Activated naive CD8-positive, alpha-beta T cell treated with anti-CD3 and anti-CD28 coated beads, Interleukin-2, amount 50 U/mL, for 24 hours (primary cell): Measurements from ENCODE around the gene CEP152.

ENCODE experiments used
- ATAC-seq: fragments of 150-1000 bp; cut with Tn5 transposase; one replicate; pipeline ENCODE4 v1.10.0; 2021
- DNase-seq: peaks from one replicate; pipeline ENCODE4 v3.0.0; 2021
- H3K27ac Mint-ChIP-seq: one replicate; pipeline ENCODE4 v1.8.0; 2021; ENCODE audit warnings: mild to moderate bottlenecking, mixed read lengths
- H3K27me3 Mint-ChIP-seq: one replicate; pipeline ENCODE4 v1.8.0; 2021; ENCODE audit warnings: mixed read lengths
- H3K36me3 Mint-ChIP-seq: one replicate; pipeline ENCODE4 v1.8.0; 2021; ENCODE audit warnings: low read depth, mixed read lengths
- H3K4me1 Mint-ChIP-seq: one replicate; pipeline ENCODE4 v1.8.0; 2021; ENCODE audit warnings: mixed read lengths
- H3K4me3 Mint-ChIP-seq: one replicate; pipeline ENCODE4 v1.8.0; 2021; ENCODE audit warnings: mild to moderate bottlenecking, moderate library complexity, mixed read lengths
- H3K9me3 Mint-ChIP-seq: one replicate; pipeline ENCODE4 v1.8.0; 2021; ENCODE audit warnings: mixed read lengths

Gene CEP152

DNA sequence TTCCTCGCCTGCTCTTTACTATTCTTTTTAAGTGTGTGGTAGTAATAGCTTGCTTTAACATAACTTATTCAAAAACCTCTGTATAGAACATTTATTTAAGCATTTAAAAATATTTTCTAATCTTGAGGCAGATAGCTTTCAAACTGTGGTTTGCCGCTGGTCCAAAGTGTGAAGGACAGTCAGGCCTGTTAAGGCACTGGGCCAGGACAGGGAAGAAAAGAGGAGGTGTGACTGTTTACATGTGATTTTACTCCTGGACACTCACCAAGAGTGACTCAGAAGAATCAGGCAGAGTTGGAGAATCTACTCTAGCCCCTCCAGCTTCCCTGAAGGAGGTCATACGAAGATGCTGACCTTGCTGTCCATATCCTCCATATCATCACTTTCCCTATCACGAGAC, 44.7 kb downstream of the CEP152 start:
- no peaks in the 10 kb centered on the region for H3K27me3 Mint-ChIP-seq
- H3K4me1 Mint-ChIP-seq = no peaks in the 10 kb centered on the region
- no peaks in the 10 kb centered on the region for H3K9me3 Mint-ChIP-seq
- no peak overlapping the region for H3K27ac Mint-ChIP-seq
- peaks cover 64% of the 10 kb centered on the region for H3K36me3 Mint-ChIP-seq
- ATAC-seq (no peak), DNase-seq (no peak)
- no peak overlapping the region for H3K4me3 Mint-ChIP-seq

DNA sequence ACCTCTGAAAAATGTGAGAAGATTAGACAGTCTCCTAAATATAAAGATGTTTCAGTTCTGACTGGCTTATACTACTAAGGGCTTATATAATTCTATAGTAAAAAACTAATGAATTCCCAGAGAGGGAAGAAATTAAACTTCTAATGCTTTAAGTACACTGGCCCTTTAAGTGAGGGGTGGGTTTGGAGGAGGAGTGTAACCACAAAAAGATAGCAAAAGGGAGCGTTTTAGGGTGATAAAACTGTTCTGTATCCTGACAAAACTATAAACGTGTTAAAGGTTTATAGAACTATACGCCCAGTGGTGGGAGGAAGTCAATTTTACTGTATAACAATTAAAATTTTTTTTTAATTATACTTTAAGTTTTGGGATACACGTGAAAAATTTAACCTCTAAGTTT, 45.8 kb downstream of the CEP152 start:
- no peak for ATAC-seq
- H3K4me1 Mint-ChIP-seq = no peaks in the 10 kb centered on the region
- no peak overlapping the region for H3K4me3 Mint-ChIP-seq
- no peak overlapping the region for H3K27ac Mint-ChIP-seq
- peaks cover 61% of the 10 kb centered on the region for H3K36me3 Mint-ChIP-seq
- no peak for DNase-seq
- H3K27me3 Mint-ChIP-seq = no peaks in the 10 kb centered on the region
- no peaks in the 10 kb centered on the region for H3K9me3 Mint-ChIP-seq

DNA sequence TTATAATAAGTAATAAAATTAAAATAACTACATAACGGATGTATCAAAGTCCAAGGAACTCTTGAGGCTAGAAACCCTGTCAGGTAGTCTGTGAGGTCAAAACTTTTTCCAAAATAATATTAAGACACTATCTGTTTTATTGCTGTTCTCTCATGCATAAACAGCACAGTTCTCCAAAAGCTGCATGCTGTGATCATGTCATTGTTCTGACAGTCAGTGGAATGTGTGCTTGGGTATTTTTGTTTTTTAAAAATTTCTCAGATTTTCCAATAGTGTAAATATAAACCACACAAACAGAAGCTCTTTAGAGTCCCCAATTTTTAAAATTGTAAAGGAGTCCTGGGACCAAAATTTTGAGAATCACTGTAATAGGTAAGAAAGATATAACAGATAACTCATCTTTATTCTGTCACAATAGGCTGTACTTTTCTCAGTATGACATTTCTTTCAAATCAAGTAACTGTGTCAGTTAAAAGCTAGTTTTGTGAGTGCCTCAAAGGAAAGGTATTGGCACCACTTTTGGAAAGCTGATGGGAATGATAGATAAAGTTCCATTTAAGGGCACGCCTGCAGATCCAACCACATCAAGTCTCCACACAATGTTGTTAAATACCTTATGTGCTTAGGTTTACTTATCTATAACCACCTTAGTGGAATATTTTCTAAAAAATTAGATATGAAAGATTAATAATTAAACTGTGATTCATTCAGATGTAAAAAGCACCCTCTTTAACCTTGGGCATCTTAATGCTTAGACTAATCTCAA, 49.3 kb downstream of the CEP152 start:
- no peaks in the 10 kb centered on the region for H3K9me3 Mint-ChIP-seq
- DNase-seq (no peak), ATAC-seq (no peak)
- no peaks in the 10 kb centered on the region for H3K4me1 Mint-ChIP-seq
- H3K27me3 Mint-ChIP-seq = no peaks in the 10 kb centered on the region
- no peak overlapping the region for H3K27ac Mint-ChIP-seq
- peaks cover 54% of the 10 kb centered on the region for H3K36me3 Mint-ChIP-seq
- no peak overlapping the region for H3K4me3 Mint-ChIP-seq

DNA sequence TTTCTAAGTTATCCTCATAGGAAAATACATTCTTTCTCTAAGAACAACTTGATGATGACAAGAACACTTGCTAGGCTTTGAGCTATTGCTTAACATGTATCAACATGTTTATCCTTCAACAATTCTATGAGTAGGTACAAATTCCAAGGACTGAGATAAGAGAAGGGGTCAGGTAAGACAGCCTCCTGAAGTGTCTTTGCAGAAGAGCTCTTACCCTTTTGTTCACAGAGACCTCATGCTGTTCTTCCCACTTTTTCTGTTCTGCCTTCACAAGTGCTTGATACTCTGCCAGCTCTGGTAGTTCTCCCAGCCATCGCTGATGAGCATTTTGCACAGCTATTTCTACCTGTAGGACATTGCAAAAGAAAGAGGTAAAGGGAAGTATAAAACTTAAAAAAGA, 50.9 kb downstream of the CEP152 start:
- Mint-ChIP-seq H3K4me3 (no peak overlapping the region), H3K36me3 (peaks cover 56% of the 10 kb centered on the region), H3K4me1 (no peaks in the 10 kb centered on the region), H3K27me3 (no peaks in the 10 kb centered on the region), H3K27ac (no peak overlapping the region), H3K9me3 (no peaks in the 10 kb centered on the region)
- DNase-seq (no peak), ATAC-seq (no peak)

DNA sequence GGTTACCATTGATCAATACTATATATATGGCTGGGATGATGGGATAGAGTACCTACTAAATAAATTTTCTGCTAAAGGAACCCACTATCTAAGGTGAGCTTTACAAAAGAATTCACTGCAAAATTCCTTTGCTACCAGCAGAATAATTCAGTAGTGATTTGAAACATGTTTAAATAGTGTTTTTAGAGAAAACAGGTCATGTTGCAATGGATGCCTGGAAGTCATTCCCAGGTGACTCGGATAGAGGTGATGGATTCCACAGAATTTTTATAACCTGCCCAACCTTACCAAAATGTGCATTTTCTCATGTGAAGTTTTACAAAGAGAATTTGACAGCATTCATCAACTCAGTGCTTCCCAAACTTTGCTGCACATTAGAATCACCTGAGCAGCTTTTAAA, 53.2 kb downstream of the CEP152 start:
- no peak for ATAC-seq
- Mint-ChIP-seq H3K36me3 (peaks cover 54% of the 10 kb centered on the region), H3K27ac (no peak overlapping the region), H3K27me3 (no peaks in the 10 kb centered on the region), H3K4me1 (no peaks in the 10 kb centered on the region), H3K4me3 (no peak overlapping the region), H3K9me3 (no peaks in the 10 kb centered on the region)
- DNase-seq = no peak

DNA sequence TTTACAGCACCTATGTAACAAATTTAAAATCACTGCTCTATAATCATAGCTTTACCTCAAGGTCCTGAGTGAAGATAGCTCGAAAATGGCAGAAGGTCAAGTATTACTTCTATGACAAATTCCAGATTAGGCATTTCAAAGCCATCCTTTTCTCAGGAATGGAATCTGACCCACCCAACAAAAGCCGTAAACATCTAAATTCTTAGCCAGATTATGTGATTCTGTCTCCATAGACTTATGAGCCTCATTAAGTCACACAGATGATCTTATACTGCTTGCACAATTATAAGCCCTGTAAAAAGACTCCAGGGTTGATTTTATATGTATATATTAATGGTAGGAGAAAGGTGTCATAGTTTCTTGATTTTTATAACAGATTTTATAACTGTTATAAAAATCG, 56.9 kb downstream of the CEP152 start:
- H3K27me3 Mint-ChIP-seq = no peaks in the 10 kb centered on the region
- no peaks in the 10 kb centered on the region for H3K9me3 Mint-ChIP-seq
- H3K36me3 Mint-ChIP-seq = peaks cover 51% of the 10 kb centered on the region

DNA sequence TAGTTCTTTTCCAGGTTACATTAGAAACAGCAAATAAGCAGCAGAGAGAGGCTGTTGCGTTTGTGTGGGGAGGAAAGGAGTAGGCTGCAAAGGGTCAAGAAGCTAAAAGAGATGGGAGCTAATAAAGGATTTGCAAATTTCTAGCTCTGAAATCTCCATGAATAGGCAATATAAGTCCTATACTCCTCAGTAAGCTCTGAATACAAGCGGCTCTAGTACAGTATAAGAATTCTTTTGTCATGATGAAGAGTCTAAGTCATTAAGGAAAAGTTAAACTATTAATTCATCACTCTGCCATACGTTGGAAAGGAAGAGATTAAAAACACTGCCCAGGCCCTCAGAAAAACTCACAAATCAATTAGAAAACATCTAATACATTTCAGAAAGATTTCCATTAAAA, 59.3 kb downstream of the CEP152 start:
- DNase-seq (no peak), ATAC-seq (no peak)
- H3K27ac Mint-ChIP-seq = no peak overlapping the region
- H3K4me1 Mint-ChIP-seq = no peaks in the 10 kb centered on the region
- H3K9me3 Mint-ChIP-seq = no peaks in the 10 kb centered on the region
- no peak overlapping the region for H3K4me3 Mint-ChIP-seq
- peaks cover 55% of the 10 kb centered on the region for H3K36me3 Mint-ChIP-seq
- no peaks in the 10 kb centered on the region for H3K27me3 Mint-ChIP-seq

More for the DNA sequence above, 56.9 kb downstream of the CEP152 start:
- Mint-ChIP-seq H3K4me3 (no peak overlapping the region), H3K27ac (no peak overlapping the region), H3K4me1 (no peaks in the 10 kb centered on the region)
- DNase-seq (no peak), ATAC-seq (no peak)

DNA sequence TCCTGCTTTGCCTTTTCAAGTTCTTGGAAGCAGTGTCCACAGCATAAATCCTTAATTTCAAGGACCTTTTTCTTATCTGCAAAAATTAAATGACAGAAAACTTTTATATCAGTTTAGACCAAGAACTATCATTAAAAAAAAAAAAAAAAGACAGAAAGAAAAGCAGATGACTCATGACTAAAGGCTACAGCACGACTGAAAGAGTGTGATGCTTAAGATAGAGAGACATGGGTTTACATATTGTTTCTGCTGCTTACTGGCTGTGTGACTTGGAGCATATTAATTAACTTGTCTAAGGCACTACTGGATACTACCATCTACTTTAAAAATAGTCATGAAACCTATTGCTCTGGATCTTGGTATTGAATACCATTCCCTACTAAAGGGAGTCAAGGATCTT, 62.3 kb downstream of the CEP152 start:
- no peaks in the 10 kb centered on the region for H3K9me3 Mint-ChIP-seq
- H3K36me3 Mint-ChIP-seq = peaks cover 58% of the 10 kb centered on the region
- no peak overlapping the region for H3K4me3 Mint-ChIP-seq
- ATAC-seq (no peak), DNase-seq (no peak)
- H3K27me3 Mint-ChIP-seq = no peaks in the 10 kb centered on the region
- H3K27ac Mint-ChIP-seq = no peak overlapping the region
- H3K4me1 Mint-ChIP-seq = no peaks in the 10 kb centered on the region

DNA sequence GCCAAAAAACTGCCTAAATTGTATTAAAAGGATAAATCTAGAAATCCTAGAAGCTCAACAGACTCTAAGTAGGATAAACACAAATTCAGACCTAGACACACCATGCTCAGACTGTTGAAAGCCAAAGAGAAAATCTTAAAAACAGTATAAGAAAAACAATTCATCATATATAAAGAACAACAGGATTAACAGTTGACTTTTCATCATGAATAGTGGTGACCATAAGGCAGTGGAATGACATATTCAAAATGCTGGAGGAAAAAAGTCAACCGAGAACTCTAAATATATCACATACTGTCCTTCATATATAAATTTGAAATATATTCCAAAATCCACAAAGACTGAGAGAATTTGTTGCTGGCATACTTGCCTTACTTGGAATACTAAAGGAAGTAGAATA, 77.3 kb downstream of the CEP152 start:
- Mint-ChIP-seq H3K4me1 (no peaks in the 10 kb centered on the region), H3K9me3 (peaks cover 21% of the 10 kb centered on the region), H3K27ac (no peak overlapping the region), H3K4me3 (no peak overlapping the region), H3K36me3 (peaks cover 63% of the 10 kb centered on the region), H3K27me3 (no peaks in the 10 kb centered on the region)
- DNase-seq (no peak), ATAC-seq (no peak)

DNA sequence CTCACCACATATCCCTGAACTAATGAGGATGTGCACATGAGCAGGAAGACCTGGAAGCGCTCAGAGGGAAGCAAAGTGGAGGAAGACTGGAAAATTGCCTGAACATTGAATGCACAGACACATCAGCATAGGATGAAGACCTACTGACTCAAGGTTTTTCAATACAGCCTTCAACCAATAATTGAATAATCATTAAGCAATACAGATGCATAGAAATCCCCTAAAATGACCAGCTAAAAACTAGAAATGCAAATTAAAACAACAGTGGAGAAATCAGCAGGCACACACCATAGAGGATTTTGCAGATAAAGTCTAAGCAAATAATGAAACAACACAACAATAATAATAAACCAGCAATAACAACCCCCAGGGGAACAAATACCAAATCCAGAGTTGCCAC, 80.4 kb downstream of the CEP152 start:
- Mint-ChIP-seq H3K4me1 (no peaks in the 10 kb centered on the region), H3K27me3 (no peaks in the 10 kb centered on the region), H3K9me3 (peaks cover 9% of the 10 kb centered on the region), H3K27ac (no peak overlapping the region), H3K36me3 (peaks cover 54% of the 10 kb centered on the region), H3K4me3 (no peak overlapping the region)
- DNase-seq (no peak), ATAC-seq (no peak)

DNA sequence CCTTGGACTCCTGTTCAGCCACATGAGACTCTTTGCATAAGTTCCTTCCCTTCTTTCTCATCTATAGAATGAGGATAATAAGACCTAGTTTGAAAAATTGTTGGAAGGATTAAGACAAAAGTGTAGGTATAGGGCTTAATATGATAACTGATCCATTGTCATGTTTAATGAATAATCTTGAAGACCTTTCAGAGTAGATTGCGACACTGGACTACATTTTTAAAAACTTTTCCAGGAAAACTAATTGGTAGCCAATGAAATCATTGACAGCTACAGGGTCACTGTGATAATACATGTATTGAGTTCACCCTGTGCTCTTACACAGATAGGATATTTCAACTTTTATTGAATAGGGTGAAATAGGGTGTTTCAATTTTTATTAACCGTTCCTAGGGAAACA, 86.9 kb downstream of the CEP152 start:
- ATAC-seq (no peak), DNase-seq (no peak)
- H3K36me3 Mint-ChIP-seq = peaks cover 24% of the 10 kb centered on the region
- H3K27me3 Mint-ChIP-seq = peaks cover 5% of the 10 kb centered on the region
- H3K27ac Mint-ChIP-seq = no peak overlapping the region
- H3K4me1 Mint-ChIP-seq = peaks cover 5% of the 10 kb centered on the region
- no peak overlapping the region for H3K4me3 Mint-ChIP-seq
- no peaks in the 10 kb centered on the region for H3K9me3 Mint-ChIP-seq

DNA sequence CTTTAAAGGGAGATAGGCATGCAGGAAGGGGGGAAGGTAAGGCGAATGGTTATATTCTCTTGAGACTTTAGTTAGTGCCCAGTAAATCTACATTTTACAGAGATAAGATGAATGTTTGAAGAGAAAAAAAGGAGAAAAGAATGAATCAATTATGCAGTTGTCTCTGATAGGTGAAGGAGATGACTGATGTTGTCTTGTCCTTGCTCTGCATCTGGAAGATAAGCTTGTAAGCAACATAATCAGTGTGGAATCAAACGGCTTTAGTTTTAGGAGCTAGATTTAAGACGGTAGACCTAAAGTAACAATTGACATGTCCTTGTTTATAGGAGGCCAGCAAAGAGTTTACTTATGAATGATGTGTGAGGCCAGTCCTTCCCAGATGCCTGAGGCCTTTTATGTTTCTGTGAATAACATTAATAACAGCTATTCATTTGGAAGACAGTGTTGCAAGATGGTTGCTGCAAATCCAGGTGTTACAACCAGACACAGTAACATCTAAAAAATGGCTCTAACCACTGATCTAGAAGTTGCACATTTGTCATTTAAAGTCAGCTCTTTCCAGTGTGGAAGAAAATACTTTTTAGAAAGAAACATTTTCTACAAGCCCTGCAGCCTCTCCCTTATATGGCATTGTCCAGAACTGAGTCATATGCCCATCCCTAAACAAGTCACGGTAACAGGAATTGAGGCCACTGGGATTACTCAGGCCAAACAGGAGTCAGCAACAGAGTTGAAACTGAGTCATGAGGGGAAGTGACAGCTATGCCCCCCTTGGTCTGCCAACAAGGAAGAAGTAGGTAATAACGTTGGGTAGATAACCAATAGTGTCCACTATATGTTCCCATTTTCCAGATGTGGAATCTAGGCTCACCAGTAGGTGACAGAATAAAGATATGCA, 87.9 kb downstream of the CEP152 start:
- ATAC-seq = no peak
- Mint-ChIP-seq H3K4me1 (peaks cover 5% of the 10 kb centered on the region), H3K27me3 (peaks cover 5% of the 10 kb centered on the region), H3K4me3 (no peak overlapping the region), H3K27ac (no peak overlapping the region), H3K9me3 (no peaks in the 10 kb centered on the region), H3K36me3 (peaks cover 15% of the 10 kb centered on the region)
- no peak for DNase-seq

DNA sequence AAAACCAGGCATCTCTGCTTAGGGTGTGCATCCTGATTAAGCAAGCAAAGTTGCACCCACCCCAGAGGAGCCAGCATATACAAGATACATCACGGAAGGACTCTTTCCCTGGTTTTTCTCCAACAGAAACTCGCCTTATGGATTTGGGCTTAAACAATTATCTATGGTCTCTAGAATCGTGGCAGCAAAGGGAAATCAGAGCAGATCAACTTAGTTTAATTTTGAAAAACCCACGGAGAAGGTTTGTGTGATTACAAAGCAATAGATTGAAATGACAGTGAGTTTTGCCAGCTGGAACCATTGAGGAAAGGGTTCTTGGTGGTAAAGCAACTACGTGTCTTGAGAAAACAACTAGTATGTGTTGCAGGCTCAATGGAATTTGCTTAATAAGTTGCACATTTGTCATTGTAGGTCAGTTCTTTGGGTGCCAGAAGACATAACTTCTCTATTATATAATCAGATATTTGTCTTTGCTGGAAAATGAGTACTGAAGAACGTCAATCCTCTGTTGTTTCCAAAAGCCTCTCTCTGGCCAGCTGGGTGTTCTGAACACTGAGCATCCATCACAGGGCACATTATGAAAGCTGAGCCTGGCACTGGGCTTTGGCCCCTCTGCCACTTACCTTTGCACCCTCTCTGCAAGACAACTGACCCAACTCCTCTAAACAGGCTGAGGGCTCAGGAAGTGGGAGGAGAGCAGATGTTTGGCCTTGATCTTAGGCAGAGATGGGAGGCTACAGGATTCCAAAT, 89.6 kb downstream of the CEP152 start:
- peaks cover 15% of the 10 kb centered on the region for H3K36me3 Mint-ChIP-seq
- H3K27me3 Mint-ChIP-seq = peaks cover 5% of the 10 kb centered on the region
- peaks cover 6% of the 10 kb centered on the region for H3K9me3 Mint-ChIP-seq
- H3K4me3 Mint-ChIP-seq = no peak overlapping the region
- no peak overlapping the region for H3K27ac Mint-ChIP-seq
- DNase-seq (no peak), ATAC-seq (no peak)
- peaks cover 5% of the 10 kb centered on the region for H3K4me1 Mint-ChIP-seq

DNA sequence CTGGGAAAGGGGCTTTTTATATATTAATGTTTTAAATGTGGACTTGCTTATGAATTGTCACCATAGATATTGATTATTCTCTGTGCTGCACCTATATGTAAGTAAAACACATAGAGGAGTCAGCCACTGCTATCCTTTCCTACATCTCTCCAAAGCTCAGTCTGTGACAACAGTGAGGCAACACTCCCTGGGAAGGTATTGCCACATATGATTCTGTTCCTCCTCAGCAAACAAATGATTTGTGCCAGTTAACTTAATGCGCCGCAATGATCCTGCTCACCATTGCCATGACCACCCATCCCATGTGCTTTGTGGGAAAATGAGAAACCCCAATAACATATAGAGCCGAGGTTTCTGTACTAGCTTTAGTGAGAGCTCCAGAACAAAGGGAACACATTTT, 90.2 kb downstream of the CEP152 start:
- ATAC-seq = no peak
- Mint-ChIP-seq H3K27me3 (peaks cover 5% of the 10 kb centered on the region), H3K27ac (no peak overlapping the region), H3K4me1 (peaks cover 5% of the 10 kb centered on the region), H3K9me3 (peaks cover 12% of the 10 kb centered on the region), H3K4me3 (no peak overlapping the region), H3K36me3 (peaks cover 21% of the 10 kb centered on the region)
- no peak for DNase-seq
